ENCODE results near the gene ODF4.

- TF ChIP-seq ZNF274 (IDR thresholded peaks at IDR 0.05; ENCODE audit: low read depth, low read length) (no peak), SUZ12 (IDR thresholded peaks at IDR 0.05; ENCODE audit: extremely low read depth, insufficient read depth, insufficient read length) (no peak), YY1 (IDR thresholded peaks at IDR 0.05; ENCODE audit: insufficient read depth, insufficient read length) (no peak)
Measured at GRCh38 chr17:8393470-8394231, 54.0 kb downstream of the ODF4 start.

All from NT2/D1 (cell line).